Ovary (tissue), 9 donors: ENCODE results near the gene EPHB6. TPM values are rescaled to one million over a fixed set of nuclear protein-coding genes. Genes with fewer than 3 reads are reported as not detected.

Source experiments
- DNase-seq, 5 donors: peaks; one replicate each; pipeline ENCODE4 v3.0.0-alpha.2; 2019 to 2020
- H3K27ac ChIP-seq, 2 donors: fragments of 200-600 bp; one replicate each; pipeline versions ENCODE4 v1.5.1 to v1.8.0; 2019 to 2022
- H3K27me3 ChIP-seq: fragments of 200-600 bp; one replicate; pipeline ENCODE4 v1.8.0; 2022
- H3K36me3 ChIP-seq: fragments of 200-600 bp; sonication (generic); one replicate; pipeline ENCODE4 v1.5.1; 2019
- H3K4me1 ChIP-seq: one replicate; pipeline ENCODE4 v1.8.1; 2013; ENCODE audit warnings: mild to moderate bottlenecking, moderate library complexity; ENCODE audit not compliant: insufficient read depth
- H3K4me3 ChIP-seq: fragments of 200-600 bp; sonication (generic); one replicate; pipeline ENCODE4 v1.5.1; 2017
- H3K9me3 ChIP-seq, 2 donors: fragments of 200-600 bp in 1 of 2; sonication (generic) in 1 of 2; one replicate each; pipeline versions ENCODE4 v1.5.1 to v1.8.1; 2013 to 2019; ENCODE audit warnings: mild to moderate bottlenecking in 1 of 2, moderate library complexity in 1 of 2
- EP300 ChIP-seq: sonication (generic); formaldehyde crosslinking; IDR thresholded peaks from one replicate; pipeline ENCODE4 v1.6.1; 2017; ENCODE audit warnings: antibody characterized with exemption
- POLR2A ChIP-seq: fragments of 450-650 bp; IDR thresholded peaks from one replicate; pipeline ENCODE4 v1.6.1; 2017; ENCODE audit warnings: antibody characterized with exemption, mild to moderate bottlenecking, moderate library complexity
- whole genome bisulfite sequencing, 3 donors: extraction: QIAGEN DNeasy Blood & Tissue Kit in 1 of 3; methylation state at CpG; one replicate each; pipeline versions ENCODE4 v1.1.5 to v1.1.7; 2013 to 2017; 5-methylcytosine and 5-hydroxymethylcytosine counted together
- intact Hi-C, 4 donors: fragments of 100-400 bp; cut with DNase I; formaldehyde crosslinking; loops; one replicate each; pipeline versions ENCODE4 v1.11.0 to v1.15.1; 2022 to 2023
- polyA plus RNA-seq, 2 donors: library from polyadenylated mRNA; stranded (reverse); fragments of 200-250 nt in 1 of 2; fragments of 350-450 nt in 1 of 2; fragmentation: Illumina TruSeq in 1 of 2; extraction: RNeasy Lipid Tissue Mini Kit (QIAGEN cat#74804) in 1 of 2; gene quantifications; one replicate each; pipeline ENCODE4 v1.2.3, GENCODE V29; 2013 to 2014
- total RNA-seq, 7 donors: library from RNA; depleted of rRNA in 2 of 7; stranded (reverse); fragments of >200 nt in 2 of 7; fragmentation: NEBNext Ultra II Directional in 3 of 7; extraction: Animal tissue kit (Norgen Biotek cat#: 25700) in 3 of 7; gene quantifications; one replicate each; pipeline versions ENCODE4 v1.1.0 to v1.2.4, GENCODE V29; 2016 to 2023
- TF ChIP-seq, protein P1 (sequence below), 3 donors: fragments of 450-650 bp in 2 of 3; fragments of 200-600 bp in 1 of 3; IDR thresholded peaks; one replicate each; pipeline versions ENCODE4 v1.5.1 to v1.8.0; 2016 to 2022; ENCODE audit warnings: antibody characterized with exemption in 3 of 3, mild to moderate bottlenecking in 1 of 3
- donor health status: DM: no; HTN: no; CAD: no; lungs with moderate emphysema.
- donor health status: DM: no; HTN: no; CAD: no.
- donor health status: Bipolar disorder and iron deficiency.
- donor health status: DM: yes; HTN: yes; CAD: no.
- donor health status: DM: no; HTN: no; CAD: no.
- donor health status: DM: yes; HTN: yes; CAD: no.

The EPHB6 gene
- total and polyA plus RNA-seq, 9 donors = 10.7 to 41.1 (median 28.5) TPM

DNA sequence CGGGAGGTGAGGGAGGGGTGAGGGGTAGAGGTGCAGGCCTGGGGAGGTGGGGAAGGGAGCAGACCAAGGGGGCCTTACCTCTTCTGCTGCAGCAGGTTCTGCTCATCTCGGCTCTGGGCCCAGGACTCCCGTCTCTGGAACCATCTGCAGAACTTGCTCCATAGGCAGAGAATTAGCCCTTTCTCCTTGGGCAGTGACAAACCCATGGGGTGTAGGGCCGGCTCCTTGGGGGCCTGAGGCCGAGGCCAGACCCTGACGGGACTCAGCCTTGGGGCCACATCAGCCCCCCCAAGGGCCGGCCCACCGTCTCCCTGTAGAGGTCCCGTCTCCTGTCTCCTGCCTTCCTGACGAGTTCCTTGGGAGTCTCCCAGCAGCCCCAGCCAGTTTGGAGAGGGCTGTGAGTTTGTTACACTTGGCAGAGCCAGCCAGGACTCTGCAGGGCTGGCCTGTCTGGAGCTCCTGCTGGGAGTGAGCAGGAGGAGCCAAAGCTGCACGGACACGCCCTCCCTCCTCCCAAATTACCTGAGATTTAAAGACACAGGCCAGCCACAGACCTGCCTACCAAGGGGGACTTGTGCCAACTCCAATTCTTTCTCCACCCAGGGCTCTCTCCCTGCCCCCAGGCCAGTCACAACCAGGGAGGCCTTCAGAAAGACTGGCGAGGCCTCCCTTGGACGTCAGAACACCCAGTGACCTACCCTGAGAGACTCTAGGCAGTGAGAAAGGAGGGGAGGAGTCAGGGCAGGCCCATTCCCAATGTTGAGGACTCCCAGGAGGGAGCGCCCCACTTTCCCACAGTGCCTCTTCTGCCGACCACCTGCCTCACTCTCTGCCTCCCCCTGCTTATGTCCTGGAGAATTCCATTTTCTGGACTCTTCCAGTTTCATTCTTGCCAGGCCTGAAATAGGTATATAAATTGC lies 30.7 kb downstream of the EPHB6 start, which contains the start of gene TRPV6:
Gene TRPV6, minus strand, starts transcription at position 435 of the 920 bp plus-strand sequence.
- H3K36me3 ChIP-seq = no peaks in the 10 kb centered on the region
- DNase-seq = no peak
- no peak within 1 kb of the TSS for H3K27ac ChIP-seq
- no peaks in the 10 kb centered on the region for H3K9me3 ChIP-seq
- intact Hi-C loops = loop anchor here in 1 of 4 donors (10.0 kb wide), 1 partner anchor 329 kb away; no protein-coding TSS in a partner anchor
- no peaks in the 10 kb centered on the region for H3K27me3 ChIP-seq
- WGBS, 3 donors = 52 to 63% (median 54%) methylated on average over 16 of the region's 16 CpGs
- H3K4me3 ChIP-seq = no peak within 1 kb of the TSS
- TF ChIP-seq, protein P1, sequence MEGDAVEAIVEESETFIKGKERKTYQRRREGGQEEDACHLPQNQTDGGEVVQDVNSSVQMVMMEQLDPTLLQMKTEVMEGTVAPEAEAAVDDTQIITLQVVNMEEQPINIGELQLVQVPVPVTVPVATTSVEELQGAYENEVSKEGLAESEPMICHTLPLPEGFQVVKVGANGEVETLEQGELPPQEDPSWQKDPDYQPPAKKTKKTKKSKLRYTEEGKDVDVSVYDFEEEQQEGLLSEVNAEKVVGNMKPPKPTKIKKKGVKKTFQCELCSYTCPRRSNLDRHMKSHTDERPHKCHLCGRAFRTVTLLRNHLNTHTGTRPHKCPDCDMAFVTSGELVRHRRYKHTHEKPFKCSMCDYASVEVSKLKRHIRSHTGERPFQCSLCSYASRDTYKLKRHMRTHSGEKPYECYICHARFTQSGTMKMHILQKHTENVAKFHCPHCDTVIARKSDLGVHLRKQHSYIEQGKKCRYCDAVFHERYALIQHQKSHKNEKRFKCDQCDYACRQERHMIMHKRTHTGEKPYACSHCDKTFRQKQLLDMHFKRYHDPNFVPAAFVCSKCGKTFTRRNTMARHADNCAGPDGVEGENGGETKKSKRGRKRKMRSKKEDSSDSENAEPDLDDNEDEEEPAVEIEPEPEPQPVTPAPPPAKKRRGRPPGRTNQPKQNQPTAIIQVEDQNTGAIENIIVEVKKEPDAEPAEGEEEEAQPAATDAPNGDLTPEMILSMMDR (IDR thresholded peaks at IDR 0.05) = no peak
- TF ChIP-seq POLR2A (no peak), EP300 (no peak)
- H3K4me1 ChIP-seq = no peaks in the 10 kb centered on the region

DNA sequence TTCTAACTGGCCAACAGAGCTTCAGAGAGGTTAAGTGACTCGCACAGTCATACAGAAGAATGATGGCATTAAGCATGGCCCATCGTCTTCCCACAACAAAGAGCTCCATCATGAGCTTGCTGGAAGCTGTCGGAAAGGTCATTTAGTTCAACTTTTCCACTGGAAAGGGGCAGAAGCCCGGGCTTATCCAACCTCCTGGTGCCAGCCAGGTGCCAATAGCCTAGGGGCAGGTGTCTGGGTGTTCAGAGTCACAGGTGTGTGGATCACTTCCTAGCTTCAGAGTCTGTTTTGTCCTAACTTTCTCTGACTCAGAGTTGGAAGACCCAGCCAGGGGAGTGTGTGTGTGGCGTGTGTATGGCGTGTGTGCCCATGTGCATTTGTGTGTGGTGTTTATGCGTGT lies 32.0 kb downstream of the EPHB6 start:
- intact Hi-C loops = loop anchor here in 1 of 4 donors (10.0 kb wide), 1 partner anchor 328 kb away; no protein-coding TSS in a partner anchor
- WGBS, 3 donors = 71 to 74% (median 73%) methylated on average over 7 of the region's 7 CpGs
- no peaks in the 10 kb centered on the region for H3K36me3 ChIP-seq
- H3K9me3 ChIP-seq = no peaks in the 10 kb centered on the region
- H3K27ac ChIP-seq = no peak overlapping the region
- no peak for TF ChIP-seq POLR2A
- TF ChIP-seq, protein P1 (IDR thresholded peaks at IDR 0.05) = no peak
- no peak for TF ChIP-seq EP300
- H3K4me3 ChIP-seq = no peak overlapping the region
- H3K27me3 ChIP-seq = no peaks in the 10 kb centered on the region
- no peaks in the 10 kb centered on the region for H3K4me1 ChIP-seq
- no peak for DNase-seq

DNA sequence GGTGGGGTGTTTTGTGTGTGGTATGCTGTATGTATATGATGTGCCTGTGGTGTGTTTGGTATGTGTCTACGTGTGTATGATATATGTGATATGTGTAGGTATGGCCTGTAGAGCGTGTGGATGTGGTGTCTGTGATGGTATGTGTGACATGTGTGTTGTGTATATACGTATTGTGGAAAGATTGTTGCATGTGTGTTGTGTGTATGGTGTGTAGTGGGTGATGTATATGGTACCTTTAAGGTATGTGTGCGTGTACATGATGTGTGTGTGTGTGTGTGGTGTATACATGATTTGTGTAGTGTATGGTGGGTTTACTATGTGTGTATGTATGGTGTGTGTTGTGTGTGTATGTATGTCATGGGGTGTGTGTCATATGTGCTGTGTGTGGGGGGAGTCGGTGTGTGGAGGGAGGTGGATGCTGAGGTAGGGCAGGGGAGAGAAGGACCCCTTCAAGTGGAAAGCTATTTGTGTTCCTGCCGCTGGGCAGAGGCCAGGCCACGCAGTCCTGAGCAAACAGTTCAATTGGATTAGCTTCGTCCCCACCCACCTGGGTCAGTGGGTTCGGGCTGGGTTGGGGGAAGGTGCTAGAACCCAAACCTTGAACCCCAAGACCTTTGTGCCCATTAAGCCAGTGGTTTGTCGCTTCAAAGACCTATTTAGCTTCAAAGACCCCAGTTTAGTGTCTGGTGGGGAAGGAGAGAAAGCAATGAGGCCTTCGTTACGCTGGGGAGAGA lies 32.6 kb downstream of the EPHB6 start:
- Histone ChIP-seq H3K4me3 (no peak overlapping the region), H3K36me3 (no peaks in the 10 kb centered on the region), H3K4me1 (no peaks in the 10 kb centered on the region), H3K27ac (no peak overlapping the region), H3K9me3 (no peaks in the 10 kb centered on the region), H3K27me3 (no peaks in the 10 kb centered on the region)
- no peak for DNase-seq
- TF ChIP-seq, protein P1 (IDR thresholded peaks at IDR 0.05) = no peak
- intact Hi-C loops = loop anchor here in 1 of 4 donors (10.0 kb wide), 1 partner anchor 327 kb away; no protein-coding TSS in a partner anchor
- 82 to 91% (median 89%) methylated on average over 12 of the region's 12 CpGs for WGBS, 3 donors

DNA sequence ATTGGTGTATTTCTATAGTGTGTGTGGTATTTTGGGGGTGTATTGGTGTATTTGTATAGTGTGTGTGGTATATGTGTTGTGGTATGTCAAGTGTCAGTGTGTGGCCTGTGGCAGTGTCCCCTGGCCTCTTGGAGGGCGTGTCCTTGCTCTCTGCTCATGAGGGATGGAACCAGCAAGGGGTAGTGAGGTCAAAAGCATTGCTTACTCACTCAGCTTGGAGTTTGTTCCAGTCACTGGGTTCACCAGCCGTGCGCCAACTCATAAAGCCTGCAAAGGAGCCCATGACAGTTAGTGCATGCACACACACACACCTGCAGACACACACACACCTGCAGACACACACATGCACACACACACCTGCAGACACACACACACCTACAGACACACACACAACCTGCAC lies 34.9 kb downstream of the EPHB6 start:
- TF ChIP-seq, protein P1 (IDR thresholded peaks at IDR 0.05) = no peak
- TF ChIP-seq POLR2A (no peak), EP300 (no peak)
- DNase-seq = no peak
- no peak overlapping the region for H3K4me3 ChIP-seq
- H3K27me3 ChIP-seq = no peaks in the 10 kb centered on the region
- no peak overlapping the region for H3K27ac ChIP-seq
- no peaks in the 10 kb centered on the region for H3K4me1 ChIP-seq
- H3K9me3 ChIP-seq = no peaks in the 10 kb centered on the region
- WGBS, 3 donors = 64 to 80% (median 64%) methylated on average over 3 of the region's 3 CpGs
- H3K36me3 ChIP-seq = no peaks in the 10 kb centered on the region
- intact Hi-C loops = loop anchor here in 1 of 4 donors (10.0 kb wide), 1 partner anchor 325 kb away; no protein-coding TSS in a partner anchor
